T-cell (primary cell): Measurements from ENCODE around the gene TRIM15. TPM values are rescaled to one million over a fixed set of nuclear protein-coding genes. Genes with fewer than 3 reads are reported as not detected.

Experiments used
- ATAC-seq, 4 experiments: fragments of 200-7000 bp in 3 of 4; fragments of 150-1000 bp in 1 of 4; cut with Tn5 transposase; replicated peaks in 1 of 4; 1 replicate in 3 of 4; 2 replicates in 1 of 4; pipeline ENCODE4 v1.10.0; 2021; ENCODE audit warnings: moderate library complexity in 3 of 4, mild to moderate bottlenecking in 2 of 4, moderate number of reproducible peaks in 1 of 4
- CTCF ChIA-PET, 2 donors: fragments of 300-600 bp; sonication (Branson Sonifier 250); formaldehyde crosslinking; loops; one replicate each; lab custom pipeline; 2022; ENCODE audit warnings: antibody characterized with exemption in 2 of 2; lab: Charles Lee
- POLR2A ChIA-PET, 2 donors: fragments of 300-600 bp; sonication (Branson Sonifier 250); formaldehyde crosslinking; loops; one replicate each; lab custom pipeline; 2022; ENCODE audit warnings: antibody characterized with exemption in 2 of 2; lab: Charles Lee
- DNase-seq, 35 experiments: peaks; one replicate each; pipeline versions ENCODE4 v3.0.0 to v3.0.0-alpha.2; 2013 to 2023
- H3K27ac ChIP-seq: one replicate; pipeline ENCODE4 v1.5.1; 2013; ENCODE audit warnings: low read length
- H3K27me3 ChIP-seq, 2 experiments: replicated peaks in 1 of 2; 1 replicate in 1 of 2; 2 replicates in 1 of 2; pipeline versions ENCODE4 v1.6.1 to v1.7.0; 2013; ENCODE audit warnings: low read length in 1 of 2, mixed read lengths in 1 of 2; ENCODE audit not compliant: control insufficient read depth in 2 of 2, insufficient read depth in 2 of 2; ENCODE audit errors: extremely low read depth in 1 of 2
- H3K36me3 ChIP-seq, 2 donors: 1 replicate in 1 of 2; 2 replicates in 1 of 2; pipeline versions ENCODE4 v1.6.1 to v1.7.0; 2013; ENCODE audit warnings: low read length in 1 of 2; ENCODE audit not compliant: control insufficient read depth in 2 of 2, insufficient read depth in 1 of 2; ENCODE audit errors: extremely low read depth in 1 of 2
- H3K4me1 ChIP-seq, 2 experiments: 1 replicate in 1 of 2; 2 replicates in 1 of 2; pipeline versions ENCODE4 v1.6.1 to v1.7.0; 2013; ENCODE audit warnings: low read length in 2 of 2, mixed read lengths in 1 of 2; ENCODE audit not compliant: insufficient read depth in 2 of 2, control insufficient read depth in 1 of 2; ENCODE audit errors: extremely low read depth in 1 of 2
- H3K4me3 ChIP-seq, 2 donors: 1 replicate in 1 of 2; 2 replicates in 1 of 2; pipeline versions ENCODE4 v1.5.1 to v1.7.0; 2013; ENCODE audit warnings: mild to moderate bottlenecking in 2 of 2, low read length in 1 of 2, moderate library complexity in 1 of 2; ENCODE audit not compliant: control insufficient read depth in 1 of 2; ENCODE audit errors: extremely low read depth in 1 of 2
- H3K9me3 ChIP-seq: 2 replicates; pipeline ENCODE4 v1.7.0; 2013
- H3K27ac Mint-ChIP-seq, 2 donors: one replicate each; pipeline ENCODE4 v1.8.0; 2020 to 2021; ENCODE audit warnings: mild to moderate bottlenecking in 2 of 2, mixed read lengths in 2 of 2
- H3K27me3 Mint-ChIP-seq, 2 donors: one replicate each; pipeline ENCODE4 v1.8.0; 2021 to 2022; ENCODE audit warnings: mixed read lengths in 2 of 2
- H3K36me3 Mint-ChIP-seq: one replicate; pipeline ENCODE4 v1.8.0; 2021; ENCODE audit warnings: mixed read lengths
- H3K4me1 Mint-ChIP-seq, 3 donors: one replicate each; pipeline ENCODE4 v1.8.0; 2020 to 2022; ENCODE audit warnings: mixed read lengths in 3 of 3, mild to moderate bottlenecking in 1 of 3
- H3K4me3 Mint-ChIP-seq, 3 donors: one replicate each; pipeline ENCODE4 v1.8.0; 2020 to 2022; ENCODE audit warnings: mild to moderate bottlenecking in 3 of 3, mixed read lengths in 3 of 3, moderate library complexity in 3 of 3
- H3K9me3 Mint-ChIP-seq, 3 donors: one replicate each; pipeline ENCODE4 v1.8.0; 2020 to 2022; ENCODE audit warnings: mixed read lengths in 3 of 3
- WGBS: methylation state at CpG from one replicate; pipeline ENCODE4 v1.1.5; 2013; ENCODE audit warnings: missing lambda C conversion rate; ENCODE audit not compliant: insufficient coverage; 5-methylcytosine and 5-hydroxymethylcytosine counted together
- total RNA-seq, 35 experiments: library from RNA in 6 of 35; stranded (reverse) in 6 of 35; fragments of 120-200 nt in 1 of 35; gene quantifications; one replicate each; pipeline versions ENCODE4 v1.2.1 to v1.2.4 and lab custom pipeline; 2013 to 2026

Gene TRIM15
- total RNA-seq, 5 donors from 2014 or later (not counting 1 experiment from before 2014, with no cell fraction given) = not detected

DNA sequence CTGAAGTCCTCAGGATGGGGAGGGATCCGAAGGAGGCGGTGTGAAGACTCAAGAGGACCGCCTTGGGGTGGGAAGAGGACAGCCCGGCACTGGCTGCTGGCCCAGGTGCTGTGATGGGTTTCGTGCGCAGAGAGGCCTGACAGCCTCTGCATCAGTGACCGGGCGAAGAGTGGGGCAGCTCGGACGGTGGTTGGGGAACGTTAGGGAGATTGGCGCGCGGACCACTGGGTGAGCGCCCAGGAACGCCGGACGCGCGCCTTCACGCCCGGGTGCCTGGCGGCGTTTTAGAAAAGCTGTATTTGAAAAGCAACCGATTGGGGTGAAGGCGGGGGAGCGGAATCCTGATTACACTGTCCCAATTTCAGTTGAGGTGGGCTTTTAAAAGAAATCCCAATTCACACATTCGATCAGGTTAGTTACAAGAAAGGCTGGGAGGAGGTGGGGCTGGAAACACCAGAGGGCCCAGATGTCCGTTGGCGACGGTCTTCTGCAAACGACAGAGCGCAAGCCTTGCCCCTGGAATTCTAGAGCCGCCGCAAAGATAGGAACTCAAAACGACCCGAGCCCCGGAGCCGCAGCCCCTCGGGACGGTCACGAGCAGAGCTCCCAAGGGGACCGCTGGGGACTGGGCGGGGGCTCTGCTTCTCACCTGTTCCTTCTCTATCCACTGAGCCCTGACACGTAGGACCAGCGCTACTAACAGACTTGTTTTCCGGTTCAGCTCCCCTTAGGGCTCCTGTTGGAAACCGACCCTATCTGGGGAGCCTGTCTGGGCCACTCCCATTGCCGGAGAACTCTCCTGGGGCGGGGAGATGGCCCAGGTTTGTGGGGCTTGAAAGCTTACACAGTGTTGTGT lies 35.9 kb upstream of the TRIM15 start:
- Mint-ChIP-seq H3K4me3 (no peak overlapping the region), H3K27me3 (peaks cover 62 to 74% of the 10 kb centered on the region in 2 donors), H3K9me3 (no peaks in the 10 kb centered on the region), H3K27ac (no peak overlapping the region), H3K36me3 (no peaks in the 10 kb centered on the region), H3K4me1 (peaks cover 6 to 9% (median 7%) of the 10 kb centered on the region in 3 donors)
- Histone ChIP-seq H3K4me3 (no peak overlapping the region), H3K27me3 (peaks cover 6 to 35% of the 10 kb centered on the region in 2 experiments), H3K36me3 (no peaks in the 10 kb centered on the region), H3K9me3 (no peaks in the 10 kb centered on the region), H3K4me1 (peaks cover 0 to 7% of the 10 kb centered on the region in 2 experiments), H3K27ac (no peak overlapping the region)
- DNase-seq (no peak), ATAC-seq (peak in 1 of 4 experiments; percentile 22)
- CTCF ChIA-PET = interaction anchor here in 1 of 2 donors (0.7 kb wide), 1 partner anchor 76 kb away, joined by 3 read pairs; no protein-coding TSS in a partner anchor
- WGBS = 47% methylated on average over 47 of the region's 50 CpGs
- POLR2A ChIA-PET = no interaction called here

DNA sequence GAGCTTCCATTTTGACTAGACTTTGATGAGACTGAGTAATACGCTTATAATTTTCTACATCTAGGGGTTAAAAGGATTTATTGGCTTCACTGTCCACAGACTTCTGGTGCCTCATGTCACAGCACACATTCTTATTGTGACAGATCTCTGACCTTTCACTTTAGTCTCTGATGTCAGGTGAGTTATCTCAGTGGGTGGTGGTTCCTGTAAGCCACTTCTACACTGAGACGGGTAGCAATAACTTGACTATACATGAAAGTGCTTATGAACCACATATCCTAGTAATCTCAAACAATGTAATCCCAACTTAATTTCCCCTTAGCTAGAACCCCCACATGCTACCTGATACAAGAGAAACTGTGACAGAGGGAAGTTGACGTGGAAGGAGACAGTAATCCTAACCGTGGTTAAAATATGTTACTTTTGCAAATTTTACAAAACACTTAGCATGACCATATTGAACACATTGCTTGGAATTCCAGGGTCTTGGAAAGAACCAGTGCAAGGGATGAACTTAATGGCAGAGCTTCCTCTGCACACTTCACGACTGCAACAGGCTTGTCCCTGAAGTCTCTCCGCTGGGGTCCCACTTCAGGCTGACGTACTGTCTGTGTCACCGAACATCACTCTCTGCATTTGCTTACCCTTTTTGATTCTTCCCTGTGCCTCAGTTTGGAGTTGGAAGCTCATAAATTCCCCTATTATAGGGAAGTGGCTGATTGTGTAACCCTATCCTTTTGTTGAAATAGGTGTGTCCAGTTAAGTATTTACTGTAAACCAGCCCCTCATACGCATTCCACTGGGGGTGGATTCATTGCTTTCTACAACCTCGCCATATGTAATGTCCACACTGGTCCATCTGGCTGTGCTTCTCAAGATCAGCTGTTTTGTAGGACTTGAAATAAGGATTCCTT lies 33.8 kb upstream of the TRIM15 start:
- ATAC-seq (no peak), DNase-seq (no peak)
- Mint-ChIP-seq H3K4me3 (no peak overlapping the region), H3K9me3 (no peaks in the 10 kb centered on the region), H3K27me3 (peaks cover 63 to 77% of the 10 kb centered on the region in 2 donors), H3K36me3 (no peaks in the 10 kb centered on the region), H3K4me1 (peaks cover 6 to 9% (median 7%) of the 10 kb centered on the region in 3 donors), H3K27ac (no peak overlapping the region)
- H3K36me3 ChIP-seq = no peaks in the 10 kb centered on the region
- H3K27me3 ChIP-seq = peaks cover 6 to 34% of the 10 kb centered on the region in 2 experiments
- ChIA-PET POLR2A (no interaction called here), CTCF (interaction anchor here (0.7 to 6.5 kb wide), 2 partner anchors 21 to 25 kb away, joined by 4 to 115 read pairs; no protein-coding TSS in a partner anchor)
- peaks cover 0 to 7% of the 10 kb centered on the region in 2 experiments for H3K4me1 ChIP-seq
- 50% methylated on average over 1 of the region's 10 CpGs for WGBS
- no peak overlapping the region for H3K4me3 ChIP-seq
- H3K27ac ChIP-seq = no peak overlapping the region
- no peaks in the 10 kb centered on the region for H3K9me3 ChIP-seq

DNA sequence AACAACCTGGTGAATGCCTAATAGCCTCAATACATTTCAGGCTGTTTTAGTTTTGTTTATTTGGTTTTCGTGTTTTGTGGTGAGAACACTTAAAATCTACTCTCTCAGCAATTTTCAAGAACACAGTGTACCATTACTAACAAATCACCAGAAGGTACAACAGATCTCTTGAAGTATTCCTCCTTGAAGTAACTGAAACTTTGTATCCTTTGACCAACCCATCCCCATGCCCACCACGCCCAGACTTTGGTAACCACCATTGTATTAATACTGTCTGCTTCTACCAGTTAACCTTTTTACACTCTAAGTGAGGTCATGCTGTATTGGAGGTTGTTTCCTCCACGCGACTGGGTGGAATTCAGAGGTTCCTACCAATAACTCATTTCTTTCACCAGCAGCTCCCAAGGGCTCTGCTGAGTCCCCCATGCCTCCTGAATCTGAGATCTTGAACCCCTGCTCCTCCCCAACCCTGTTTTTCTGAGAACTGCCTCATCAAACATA lies 33.1 kb upstream of the TRIM15 start:
- WGBS = 40% methylated on average over 2 of the region's 4 CpGs
- ChIA-PET CTCF (interaction anchor here (0.7 to 6.5 kb wide), 5 partner anchors 22 to 30 kb away, joined by 3 to 115 read pairs (median 4); no protein-coding TSS in a partner anchor), POLR2A (no interaction called here)
- no peaks in the 10 kb centered on the region for H3K9me3 ChIP-seq
- H3K9me3 Mint-ChIP-seq = no peaks in the 10 kb centered on the region
- H3K27ac ChIP-seq = no peak overlapping the region
- H3K4me3 ChIP-seq = no peak overlapping the region
- peaks cover 6 to 9% (median 7%) of the 10 kb centered on the region in 3 donors for H3K4me1 Mint-ChIP-seq
- no peaks in the 10 kb centered on the region for H3K36me3 ChIP-seq
- no peak for ATAC-seq
- H3K27me3 ChIP-seq = peaks cover 6 to 37% of the 10 kb centered on the region in 2 experiments
- no peaks in the 10 kb centered on the region for H3K36me3 Mint-ChIP-seq
- H3K4me3 Mint-ChIP-seq = no peak overlapping the region
- no peak for DNase-seq
- peaks cover 61 to 78% of the 10 kb centered on the region in 2 donors for H3K27me3 Mint-ChIP-seq
- H3K4me1 ChIP-seq = peaks cover 0 to 7% of the 10 kb centered on the region in 2 experiments
- H3K27ac Mint-ChIP-seq = no peak overlapping the region

DNA sequence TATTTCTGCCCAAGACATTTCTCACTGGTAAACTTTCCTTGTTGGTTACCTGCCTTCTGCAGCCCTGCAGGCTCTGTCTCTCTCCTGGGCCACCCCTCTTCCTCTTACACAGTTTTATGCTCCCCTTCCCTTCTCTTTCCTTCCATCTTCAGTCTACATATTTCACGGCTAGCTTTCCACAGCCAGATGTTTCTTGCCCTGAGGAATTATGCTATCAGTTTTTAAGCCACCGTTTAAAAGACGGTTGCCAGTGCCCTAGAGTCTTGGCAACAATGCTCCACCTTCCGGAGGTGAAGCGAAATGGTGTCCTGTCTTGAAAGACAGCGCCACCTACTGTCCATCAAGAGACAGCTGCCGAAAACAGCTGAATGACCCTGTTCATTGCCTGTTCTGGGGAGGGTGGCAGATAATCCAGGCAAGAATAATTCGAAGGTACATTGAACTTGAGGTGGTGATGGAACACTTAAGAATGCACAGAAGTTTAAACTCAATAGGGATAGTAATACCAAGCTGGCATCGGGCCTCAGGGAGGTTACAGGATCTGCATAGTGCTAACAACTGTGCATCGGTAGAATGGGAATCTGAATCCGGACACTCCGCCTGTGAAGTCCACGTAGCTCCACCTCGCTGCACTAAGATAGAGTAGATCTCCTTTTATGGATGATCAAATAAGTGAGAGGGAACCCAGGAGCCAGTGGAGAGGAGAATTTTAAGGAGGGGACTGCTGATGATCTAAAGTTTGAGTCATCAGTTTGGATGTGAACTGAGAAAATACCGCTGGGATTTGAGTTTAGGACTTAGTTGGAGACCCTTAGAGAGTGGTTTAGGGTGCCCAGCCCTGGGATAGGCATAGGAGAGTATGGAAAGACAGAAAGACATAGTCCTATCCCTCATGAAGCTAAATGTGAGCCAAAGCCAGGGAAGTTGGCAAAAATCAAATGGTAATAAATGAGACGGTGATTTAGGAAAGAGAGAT lies 32.2 kb upstream of the TRIM15 start:
- peak overlapping the region in 1 of 3 donors; percentile 32 for H3K4me3 Mint-ChIP-seq
- no peaks in the 10 kb centered on the region for H3K9me3 Mint-ChIP-seq
- DNase-seq = peak; percentile 38 to 92 (median 61)
- peaks cover 7 to 11% (median 9%) of the 10 kb centered on the region in 3 donors for H3K4me1 Mint-ChIP-seq
- peak; percentile 92 to 95 (median 94) for ATAC-seq
- Histone ChIP-seq H3K27me3 (peaks cover 6 to 33% of the 10 kb centered on the region in 2 experiments), H3K4me1 (peaks cover 0 to 7% of the 10 kb centered on the region in 2 experiments), H3K27ac (no peak overlapping the region), H3K36me3 (no peaks in the 10 kb centered on the region), H3K4me3 (no peak overlapping the region), H3K9me3 (no peaks in the 10 kb centered on the region)
- ChIA-PET CTCF (interaction anchor here (0.7 to 6.5 kb wide), 9 partner anchors 12 to 57 kb away, joined by 3 to 115 read pairs (median 3); no protein-coding TSS in a partner anchor), POLR2A (no interaction called here)
- H3K27ac Mint-ChIP-seq = no peak overlapping the region
- H3K27me3 Mint-ChIP-seq = peaks cover 56 to 73% of the 10 kb centered on the region in 2 donors
- WGBS = 33% methylated on average over 12 of the region's 16 CpGs
- H3K36me3 Mint-ChIP-seq = no peaks in the 10 kb centered on the region

DNA sequence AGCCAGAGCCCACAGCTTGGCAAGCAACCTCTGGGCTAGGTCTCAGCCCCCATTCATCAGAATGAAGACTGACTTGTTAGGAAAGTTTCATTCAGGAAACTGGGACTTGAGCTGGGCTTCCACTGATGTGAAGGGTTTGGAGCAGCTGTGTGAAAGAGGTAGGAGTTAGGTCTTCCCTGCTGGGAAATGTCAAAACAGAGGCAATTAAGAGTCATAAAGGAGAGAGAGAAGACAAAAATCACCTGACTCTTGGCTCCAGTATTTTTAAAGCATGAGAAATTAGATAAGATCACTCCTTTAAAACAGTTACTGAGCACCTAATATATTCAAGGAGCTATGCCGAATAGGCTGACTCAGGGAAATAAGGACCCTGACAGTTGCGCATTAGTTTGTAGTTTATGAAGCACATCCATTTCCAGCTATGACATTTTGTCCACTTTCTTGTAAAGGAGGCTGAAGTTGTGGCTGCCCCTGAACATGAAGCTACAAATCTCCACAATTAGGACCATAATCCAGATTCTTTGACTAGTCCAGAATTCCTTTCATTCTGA lies 31.3 kb upstream of the TRIM15 start:
- Mint-ChIP-seq H3K4me1 (peaks cover 7 to 12% (median 9%) of the 10 kb centered on the region in 3 donors), H3K27ac (no peak overlapping the region), H3K4me3 (no peak overlapping the region), H3K36me3 (no peaks in the 10 kb centered on the region), H3K27me3 (peaks cover 53 to 64% of the 10 kb centered on the region in 2 donors), H3K9me3 (no peaks in the 10 kb centered on the region)
- H3K27ac ChIP-seq = no peak overlapping the region
- WGBS = 100% methylated on average over 1 of the region's 2 CpGs
- peaks cover 6 to 31% of the 10 kb centered on the region in 2 experiments for H3K27me3 ChIP-seq
- no peak overlapping the region for H3K4me3 ChIP-seq
- DNase-seq (no peak), ATAC-seq (no peak)
- POLR2A ChIA-PET = no interaction called here
- no peaks in the 10 kb centered on the region for H3K36me3 ChIP-seq
- CTCF ChIA-PET = interaction anchor here (0.6 to 6.5 kb wide), 5 partner anchors 13 to 385 kb away, joined by 3 to 115 read pairs (median 7); no protein-coding TSS in a partner anchor
- H3K4me1 ChIP-seq = peaks cover 0 to 7% of the 10 kb centered on the region in 2 experiments
- H3K9me3 ChIP-seq = no peaks in the 10 kb centered on the region
